Uterus (tissue), 4 donors: ENCODE results near the gene FADD. TPM values are rescaled to one million over a fixed set of nuclear protein-coding genes. Genes with fewer than 3 reads are reported as not detected.

Source experiments
- DNase-seq, 2 donors: peaks; one replicate each; pipeline ENCODE4 v3.0.0-alpha.2; 2019 to 2020
- H3K27ac ChIP-seq, 2 donors: fragments of 200-600 bp; sonication (generic); 1 replicate in 1 of 2; 2 replicates in 1 of 2; pipeline ENCODE4 v1.5.1; 2016 to 2018
- H3K27me3 ChIP-seq, 2 donors: fragments of 200-600 bp; sonication (generic); one replicate each; pipeline ENCODE4 v1.5.1; 2018 to 2019; ENCODE audit warnings: control low read depth in 1 of 2
- H3K36me3 ChIP-seq, 2 donors: fragments of 200-600 bp; sonication (generic); one replicate each; pipeline ENCODE4 v1.5.1; 2019; ENCODE audit warnings: control low read depth in 1 of 2
- H3K4me1 ChIP-seq, 2 donors: fragments of 200-600 bp; sonication (generic); one replicate each; pipeline ENCODE4 v1.5.1; 2018 to 2019; ENCODE audit warnings: control low read depth in 1 of 2
- H3K4me3 ChIP-seq, 2 donors: fragments of 200-600 bp; sonication (generic); 1 replicate in 1 of 2; 2 replicates in 1 of 2; pipeline ENCODE4 v1.5.1; 2018 to 2019; ENCODE audit warnings: mild to moderate bottlenecking in 1 of 2
- H3K9me3 ChIP-seq, 2 donors: fragments of 200-600 bp; sonication (generic); one replicate each; pipeline ENCODE4 v1.5.1; 2019; ENCODE audit warnings: control low read depth in 1 of 2
- CTCF ChIP-seq, 4 experiments: fragments of 200-600 bp in 2 of 4; fragments of 450-650 bp in 2 of 4; sonication (generic) in 2 of 4; IDR thresholded peaks; one replicate each; pipeline ENCODE4 v1.5.1; 2016 to 2019; ENCODE audit warnings: antibody characterized with exemption in 4 of 4, mild to moderate bottlenecking in 2 of 4, moderate library complexity in 1 of 4
- POLR2A ChIP-seq, 2 donors: fragments of 450-650 bp; IDR thresholded peaks; one replicate each; pipeline ENCODE4 v1.6.1; 2016; ENCODE audit warnings: antibody characterized with exemption in 2 of 2, mild to moderate bottlenecking in 1 of 2, moderate library complexity in 1 of 2
- intact Hi-C: fragments of 100-400 bp; cut with DNase I; formaldehyde crosslinking; loops from one replicate; pipeline ENCODE4 v1.15.1; 2023; ENCODE audit warnings: low total_unique reads
- total RNA-seq, 4 donors: library from RNA; depleted of rRNA in 3 of 4; stranded (reverse); fragments of >200 nt in 3 of 4; gene quantifications; one replicate each; pipeline versions ENCODE4 v1.1.0 to v1.2.4, GENCODE V29; 2014 to 2023
- donor health status: DM: yes; HTN: yes; CAD: no.

Gene FADD
- total RNA-seq, 4 donors from 2014 or later = 11.5 to 34.6 (median 19.2) TPM

- no peak overlapping the region for H3K27ac ChIP-seq
- no peaks in the 10 kb centered on the region for H3K4me1 ChIP-seq
- no peak for DNase-seq
- H3K9me3 ChIP-seq = no peaks in the 10 kb centered on the region
- H3K4me3 ChIP-seq = no peak overlapping the region
- no peaks in the 10 kb centered on the region for H3K36me3 ChIP-seq
- TF ChIP-seq POLR2A (IDR thresholded peaks at IDR 0.05) (no peak), CTCF (IDR thresholded peaks at IDR 0.05) (no peak)
- H3K27me3 ChIP-seq = no peaks in the 10 kb centered on the region
- intact Hi-C loops = no loop called here
Observed at GRCh38 chr11:70180906-70181305, 22.2 kb upstream of the FADD start.

GRCh38 chr11:70182266-70182665 is 20.8 kb upstream of the FADD start:
- Histone ChIP-seq H3K27me3 (no peaks in the 10 kb centered on the region), H3K27ac (no peak overlapping the region)

GRCh38 chr11:70183032-70183431 is 20.1 kb upstream of the FADD start:
- DNase-seq = no peak
- TF ChIP-seq CTCF (IDR thresholded peaks at IDR 0.05) (no peak), POLR2A (IDR thresholded peaks at IDR 0.05) (no peak)
- intact Hi-C loops = no loop called here
- Histone ChIP-seq H3K9me3 (no peaks in the 10 kb centered on the region), H3K36me3 (no peaks in the 10 kb centered on the region), H3K27ac (no peak overlapping the region), H3K4me1 (no peaks in the 10 kb centered on the region), H3K27me3 (no peaks in the 10 kb centered on the region), H3K4me3 (no peak overlapping the region)

More at GRCh38 chr11:70182266-70182665, 20.8 kb upstream of the FADD start:
- TF ChIP-seq POLR2A (IDR thresholded peaks at IDR 0.05) = no peak
- TF ChIP-seq CTCF (IDR thresholded peaks at IDR 0.05) = no peak
- intact Hi-C loops = no loop called here
- Histone ChIP-seq H3K9me3 (no peaks in the 10 kb centered on the region), H3K36me3 (no peaks in the 10 kb centered on the region), H3K4me3 (no peak overlapping the region), H3K4me1 (no peaks in the 10 kb centered on the region)
- no peak for DNase-seq

- no peaks in the 10 kb centered on the region for H3K36me3 ChIP-seq
- no peak overlapping the region for H3K4me3 ChIP-seq
- no peak for DNase-seq
- H3K9me3 ChIP-seq = no peaks in the 10 kb centered on the region
- TF ChIP-seq POLR2A (IDR thresholded peaks at IDR 0.05) (no peak), CTCF (IDR thresholded peaks at IDR 0.05) (no peak)
- H3K4me1 ChIP-seq = no peaks in the 10 kb centered on the region
- no peak overlapping the region for H3K27ac ChIP-seq
- no peaks in the 10 kb centered on the region for H3K27me3 ChIP-seq
- intact Hi-C loops = no loop called here
Observed at GRCh38 chr11:70183483-70184176, 19.5 kb upstream of the FADD start.

- intact Hi-C loops = no loop called here
Observed at GRCh38 chr11:70184396-70184795, 18.7 kb upstream of the FADD start.

More at GRCh38 chr11:70184396-70184795, 18.7 kb upstream of the FADD start:
- no peaks in the 10 kb centered on the region for H3K9me3 ChIP-seq
- no peaks in the 10 kb centered on the region for H3K4me1 ChIP-seq
- no peak for TF ChIP-seq POLR2A (IDR thresholded peaks at IDR 0.05)
- TF ChIP-seq CTCF (IDR thresholded peaks at IDR 0.05) = no peak
- no peak overlapping the region for H3K27ac ChIP-seq
- no peak for DNase-seq
- no peaks in the 10 kb centered on the region for H3K36me3 ChIP-seq
- H3K27me3 ChIP-seq = no peaks in the 10 kb centered on the region
- H3K4me3 ChIP-seq = no peak overlapping the region
